ENCODE data around the gene SLCO4A1.

SLCO4A1 gene

GRCh38 chr20:62606551-62607201 lies 35.6 kb upstream of the SLCO4A1 start:
- no peak for DNase-seq

GRCh38 chr20:62607366-62608217 lies 34.7 kb upstream of the SLCO4A1 start:
- DNase-seq: no peak

- DNase-seq: no peak
Observed at GRCh38 chr20:62608218-62608565, 34.1 kb upstream of the SLCO4A1 start.

- no peak for DNase-seq
Observed at GRCh38 chr20:62609279-62609720, 33.0 kb upstream of the SLCO4A1 start.

- DNase-seq: no peak
Observed at GRCh38 chr20:62609811-62610757, 32.2 kb upstream of the SLCO4A1 start.

- no peak for DNase-seq
Observed at GRCh38 chr20:62611012-62611411, 31.3 kb upstream of the SLCO4A1 start.

GRCh38 chr20:62611819-62612218 lies 30.5 kb upstream of the SLCO4A1 start:
- DNase-seq: no peak

GRCh38 chr20:62614085-62614960 lies 28.0 kb upstream of the SLCO4A1 start:
- DNase-seq: no peak

- DNase-seq: no peak
Observed at GRCh38 chr20:62614961-62615680, 27.2 kb upstream of the SLCO4A1 start.

GRCh38 chr20:62615750-62616251 lies 26.5 kb upstream of the SLCO4A1 start:
- no peak for DNase-seq

GRCh38 chr20:62616728-62617621 lies 25.3 kb upstream of the SLCO4A1 start:
- DNase-seq: no peak

- no peak for DNase-seq
Observed at GRCh38 chr20:62617711-62618483, 24.4 kb upstream of the SLCO4A1 start.

- DNase-seq: no peak
Observed at GRCh38 chr20:62618611-62619529, 23.4 kb upstream of the SLCO4A1 start.

- DNase-seq: no peak
Observed at GRCh38 chr20:62620625-62621024, 21.7 kb upstream of the SLCO4A1 start.

GRCh38 chr20:62621251-62622110 lies 20.8 kb upstream of the SLCO4A1 start:
- DNase-seq: no peak

GRCh38 chr20:62622178-62622876 lies 20.0 kb upstream of the SLCO4A1 start:
- no peak for DNase-seq

All from cortex of kidney (tissue), 1 donor.